Uterus (tissue), 2 donors: ENCODE data around the gene AHCYL2.
"Not testable (repeated sequence)": the region's sequence is repeated elsewhere in the genome, so short reads cannot be mapped to it uniquely, and the experiment has no call there.

Experiments
- POLR2A ChIP-seq, 2 donors: fragments of 450-650 bp; IDR thresholded peaks; one replicate each; pipeline ENCODE4 v1.6.1; 2016; ENCODE audit warnings: antibody characterized with exemption in 2 of 2, mild to moderate bottlenecking in 1 of 2, moderate library complexity in 1 of 2
- TF ChIP-seq, protein P1 (sequence below), 4 experiments: fragments of 200-600 bp in 2 of 4; fragments of 450-650 bp in 2 of 4; sonication (generic) in 2 of 4; IDR thresholded peaks; one replicate each; pipeline ENCODE4 v1.5.1; 2016 to 2019; ENCODE audit warnings: antibody characterized with exemption in 4 of 4, mild to moderate bottlenecking in 2 of 4, moderate library complexity in 1 of 4

DNA sequence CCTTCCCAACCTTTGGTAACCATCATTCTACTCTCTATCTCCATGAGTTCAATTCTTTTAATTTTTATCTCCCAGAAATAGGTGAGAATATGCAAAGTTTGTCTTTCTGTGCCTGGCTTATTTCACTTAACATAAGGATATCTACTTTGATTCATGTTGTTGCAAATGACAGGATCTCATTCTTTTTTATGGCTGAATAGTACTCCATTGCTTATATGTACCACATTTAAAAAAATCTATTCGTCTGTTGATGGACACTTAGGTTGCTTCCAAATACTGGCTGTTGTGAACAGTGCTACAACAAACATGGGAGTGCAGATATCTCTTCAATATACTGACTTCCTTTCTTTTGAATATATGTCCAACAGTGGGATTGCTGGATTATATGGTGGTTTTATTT lies 75.5 kb downstream of the AHCYL2 start:
- TF ChIP-seq, protein P1, sequence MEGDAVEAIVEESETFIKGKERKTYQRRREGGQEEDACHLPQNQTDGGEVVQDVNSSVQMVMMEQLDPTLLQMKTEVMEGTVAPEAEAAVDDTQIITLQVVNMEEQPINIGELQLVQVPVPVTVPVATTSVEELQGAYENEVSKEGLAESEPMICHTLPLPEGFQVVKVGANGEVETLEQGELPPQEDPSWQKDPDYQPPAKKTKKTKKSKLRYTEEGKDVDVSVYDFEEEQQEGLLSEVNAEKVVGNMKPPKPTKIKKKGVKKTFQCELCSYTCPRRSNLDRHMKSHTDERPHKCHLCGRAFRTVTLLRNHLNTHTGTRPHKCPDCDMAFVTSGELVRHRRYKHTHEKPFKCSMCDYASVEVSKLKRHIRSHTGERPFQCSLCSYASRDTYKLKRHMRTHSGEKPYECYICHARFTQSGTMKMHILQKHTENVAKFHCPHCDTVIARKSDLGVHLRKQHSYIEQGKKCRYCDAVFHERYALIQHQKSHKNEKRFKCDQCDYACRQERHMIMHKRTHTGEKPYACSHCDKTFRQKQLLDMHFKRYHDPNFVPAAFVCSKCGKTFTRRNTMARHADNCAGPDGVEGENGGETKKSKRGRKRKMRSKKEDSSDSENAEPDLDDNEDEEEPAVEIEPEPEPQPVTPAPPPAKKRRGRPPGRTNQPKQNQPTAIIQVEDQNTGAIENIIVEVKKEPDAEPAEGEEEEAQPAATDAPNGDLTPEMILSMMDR (IDR thresholded peaks at IDR 0.05), result not testable (repeated sequence)
- not testable (repeated sequence) for TF ChIP-seq POLR2A (IDR thresholded peaks at IDR 0.05)
